ENCODE results near the gene ERMP1.
"Not testable (repeated sequence)": the region's sequence is repeated elsewhere in the genome, so short reads cannot be mapped to it uniquely, and the experiment has no call there.

ERMP1 gene

GRCh38 chr9:5832538-5833529 is at the start of gene ERMP1:
Gene ERMP1 (minus strand): TSS chr9:5833117. CDS start chr9:5833027, 90 bp downstream.
- H3K4me3 ChIP-seq (ENCODE audit: low read depth, low read length): peak within 1 kb of the TSS; percentile 93
- DNase-seq (ENCODE audit: low read depth): no peak
- TF ChIP-seq CTCF (IDR thresholded peaks at IDR 0.05; ENCODE audit: control insufficient read depth, extremely low read depth, insufficient read depth): peak; percentile 98

GRCh38 chr9:5882244-5883012 is 49.5 kb upstream of the ERMP1 start:
- H3K4me3 ChIP-seq (ENCODE audit: low read depth, low read length); DNase-seq (ENCODE audit: low read depth): not testable (repeated sequence)

- TF ChIP-seq CTCF (IDR thresholded peaks at IDR 0.05; ENCODE audit: control insufficient read depth, extremely low read depth, insufficient read depth): no peak
- no peak overlapping the region for H3K4me3 ChIP-seq (ENCODE audit: low read depth, low read length)
- DNase-seq (ENCODE audit: low read depth): peak; percentile 48
These were observed 46.7 kb upstream of the ERMP1 start for GRCh38 chr9:5879419-5880181.

- no peak for DNase-seq (ENCODE audit: low read depth)
- no peak overlapping the region for H3K4me3 ChIP-seq (ENCODE audit: low read depth, low read length)
- TF ChIP-seq CTCF (IDR thresholded peaks at IDR 0.05; ENCODE audit: control insufficient read depth, extremely low read depth, insufficient read depth): no peak
These were observed 43.8 kb upstream of the ERMP1 start for GRCh38 chr9:5876711-5877110.

- no peak for DNase-seq (ENCODE audit: low read depth)
- H3K4me3 ChIP-seq (ENCODE audit: low read depth, low read length): no peak overlapping the region
- no peak for TF ChIP-seq CTCF (IDR thresholded peaks at IDR 0.05; ENCODE audit: control insufficient read depth, extremely low read depth, insufficient read depth)
These were observed 43.1 kb upstream of the ERMP1 start for GRCh38 chr9:5876026-5876425.

GRCh38 chr9:5874048-5874447 is 41.1 kb upstream of the ERMP1 start:
- no peak overlapping the region for H3K4me3 ChIP-seq (ENCODE audit: low read depth, low read length)
- no peak for TF ChIP-seq CTCF (IDR thresholded peaks at IDR 0.05; ENCODE audit: control insufficient read depth, extremely low read depth, insufficient read depth)
- no peak for DNase-seq (ENCODE audit: low read depth)
